A673 (cell line): ENCODE data around the gene KCNQ1. TPM values are rescaled to one million over a fixed set of nuclear protein-coding genes. Genes with fewer than 3 reads are reported as not detected.

Experiments used
- BruUV-seq: library from RNA; stranded (reverse); fragments of 400-500 nt; replicated peaks from 2 replicates; lab custom pipeline; 2021; lab: Mats Ljungman, UMichigan
- CTCF ChIA-PET: fragments of 300-600 bp; sonication (Branson Sonifier 250); formaldehyde crosslinking; loops from one replicate; lab custom pipeline; 2022; ENCODE audit warnings: antibody characterized with exemption; lab: Charles Lee
- POLR2A ChIA-PET: fragments of 300-600 bp; sonication (Branson Sonifier 250); formaldehyde crosslinking; loops from one replicate; lab custom pipeline; 2022; ENCODE audit warnings: antibody characterized with exemption; ENCODE audit not compliant: low non-redundant PET; lab: Charles Lee
- DNase-seq: peaks from one replicate; pipeline ENCODE4 v3.0.0-alpha.2; 2015; ENCODE audit warnings: low spot score
- H3K27ac ChIP-seq: fragments of 200-600 bp; sonication (generic); 2 replicates; pipeline ENCODE4 v1.5.1; 2016; ENCODE audit warnings: mixed run types, low read depth, mild to moderate bottlenecking, mixed read lengths, antibody characterized with exemption, low read length; ENCODE audit not compliant: poor library complexity, severe bottlenecking
- H3K27me3 ChIP-seq: fragments of 200-600 bp; sonication (generic); replicated peaks from 2 replicates; pipeline ENCODE4 v1.6.1; 2017; ENCODE audit warnings: mixed run types, low read depth, mild to moderate bottlenecking, mixed read lengths, antibody characterized with exemption, low read length; ENCODE audit not compliant: insufficient read depth, poor library complexity
- H3K36me3 ChIP-seq: fragments of 200-600 bp; sonication (generic); 2 replicates; pipeline ENCODE4 v1.6.1; 2016; ENCODE audit warnings: mixed run types, mild to moderate bottlenecking, mixed read lengths, antibody characterized with exemption, low read length; ENCODE audit not compliant: insufficient read depth, poor library complexity, severe bottlenecking
- H3K4me1 ChIP-seq: fragments of 200-600 bp; sonication (generic); 2 replicates; pipeline ENCODE4 v1.6.1; 2017; ENCODE audit warnings: mixed run types, mild to moderate bottlenecking, mixed read lengths, antibody characterized with exemption, low read length; ENCODE audit not compliant: insufficient read depth, poor library complexity, severe bottlenecking
- H3K4me3 ChIP-seq: fragments of 200-600 bp; sonication (generic); 2 replicates; pipeline ENCODE4 v1.5.1; 2016; ENCODE audit warnings: low read depth, mixed run types, mild to moderate bottlenecking, mixed read lengths, low read length; ENCODE audit not compliant: poor library complexity, severe bottlenecking
- H3K9me3 ChIP-seq: fragments of 200-600 bp; sonication (generic); 2 replicates; pipeline ENCODE4 v1.6.1; 2016; ENCODE audit warnings: mixed run types, low read depth, mild to moderate bottlenecking, mixed read lengths, antibody characterized with exemption, low read length; ENCODE audit not compliant: poor library complexity, severe bottlenecking
- CTCF ChIP-seq: fragments of 300-800, 200-600 bp; sonication (generic); conservative IDR thresholded peaks from 2 replicates; pipeline ENCODE4 v1.5.1; 2017; ENCODE audit warnings: low read depth, mild to moderate bottlenecking, antibody characterized with exemption, low read length, moderate library complexity, mixed read lengths
- EZH2 ChIP-seq: fragments of 200-600 bp; sonication (generic); IDR thresholded peaks from 2 replicates; pipeline ENCODE4 v1.6.1; 2017; ENCODE audit warnings: borderline replicate concordance, low read depth, mild to moderate bottlenecking, mixed read lengths, antibody characterized with exemption, low read length; ENCODE audit not compliant: poor library complexity, severe bottlenecking
- intact Hi-C: fragments of 100-400 bp; cut with micrococcal nuclease; formaldehyde crosslinking; loops from one replicate; pipeline ENCODE4 v1.10.0; 2022; ENCODE audit not compliant: unreplicated experiment
- total RNA-seq: library from RNA; stranded (reverse); gene quantifications from 2 replicates; pipeline ENCODE4 v1.2.3, GENCODE V29; 2021

The KCNQ1 gene
- total RNA-seq, 1 experiment from 2014 or later = not detected

GRCh38 chr11:2774173-2775082, 329.6 kb downstream of the KCNQ1 start:
- H3K4me1 ChIP-seq = no peaks in the 10 kb centered on the region
- H3K27ac ChIP-seq = no peak overlapping the region
- CTCF ChIA-PET = no interaction called here
- intact Hi-C loops = no loop called here
- no TSS peak for BruUV-seq
- H3K36me3 ChIP-seq = no peaks in the 10 kb centered on the region
- no peaks in the 10 kb centered on the region for H3K27me3 ChIP-seq
- H3K4me3 ChIP-seq = no peak overlapping the region
- TF ChIP-seq EZH2 (no peak), CTCF (no peak)
- POLR2A ChIA-PET = no interaction called here
- no peak for DNase-seq
- H3K9me3 ChIP-seq = no peaks in the 10 kb centered on the region

- no peak for DNase-seq
- TF ChIP-seq CTCF = no peak
- TF ChIP-seq EZH2 = no peak
- intact Hi-C loops = no loop called here
- no peaks in the 10 kb centered on the region for H3K4me1 ChIP-seq
- H3K27ac ChIP-seq = no peak overlapping the region
- no TSS peak for BruUV-seq
- no peaks in the 10 kb centered on the region for H3K9me3 ChIP-seq
- H3K4me3 ChIP-seq = no peak overlapping the region
- ChIA-PET POLR2A (no interaction called here), CTCF (no interaction called here)
- no peaks in the 10 kb centered on the region for H3K27me3 ChIP-seq
- no peaks in the 10 kb centered on the region for H3K36me3 ChIP-seq
Measured at GRCh38 chr11:2775083-2775625, 330.3 kb downstream of the KCNQ1 start.

- H3K27ac ChIP-seq = no peak overlapping the region
- CTCF ChIA-PET = no interaction called here
- H3K4me3 ChIP-seq = no peak overlapping the region
- intact Hi-C loops = no loop called here
- POLR2A ChIA-PET = no interaction called here
- no peaks in the 10 kb centered on the region for H3K36me3 ChIP-seq
- TF ChIP-seq CTCF = no peak
- no peak for DNase-seq
- H3K9me3 ChIP-seq = no peaks in the 10 kb centered on the region
- no peaks in the 10 kb centered on the region for H3K27me3 ChIP-seq
- BruUV-seq = no TSS peak
- H3K4me1 ChIP-seq = no peaks in the 10 kb centered on the region
Measured at GRCh38 chr11:2775626-2776350, 331.0 kb downstream of the KCNQ1 start.
